GM12873 (cell line): ENCODE measurements around the gene BTF3.

Experiments used
- TF ChIP-seq, protein P1 (sequence below): IDR thresholded peaks from 2 replicates; pipeline ENCODE4 v1.5.1; 2012; ENCODE audit warnings: low read depth, mild to moderate bottlenecking, moderate library complexity, low read length, control low read depth; ENCODE audit not compliant: insufficient read depth; ENCODE audit errors: missing control alignments

BTF3 gene

DNA sequence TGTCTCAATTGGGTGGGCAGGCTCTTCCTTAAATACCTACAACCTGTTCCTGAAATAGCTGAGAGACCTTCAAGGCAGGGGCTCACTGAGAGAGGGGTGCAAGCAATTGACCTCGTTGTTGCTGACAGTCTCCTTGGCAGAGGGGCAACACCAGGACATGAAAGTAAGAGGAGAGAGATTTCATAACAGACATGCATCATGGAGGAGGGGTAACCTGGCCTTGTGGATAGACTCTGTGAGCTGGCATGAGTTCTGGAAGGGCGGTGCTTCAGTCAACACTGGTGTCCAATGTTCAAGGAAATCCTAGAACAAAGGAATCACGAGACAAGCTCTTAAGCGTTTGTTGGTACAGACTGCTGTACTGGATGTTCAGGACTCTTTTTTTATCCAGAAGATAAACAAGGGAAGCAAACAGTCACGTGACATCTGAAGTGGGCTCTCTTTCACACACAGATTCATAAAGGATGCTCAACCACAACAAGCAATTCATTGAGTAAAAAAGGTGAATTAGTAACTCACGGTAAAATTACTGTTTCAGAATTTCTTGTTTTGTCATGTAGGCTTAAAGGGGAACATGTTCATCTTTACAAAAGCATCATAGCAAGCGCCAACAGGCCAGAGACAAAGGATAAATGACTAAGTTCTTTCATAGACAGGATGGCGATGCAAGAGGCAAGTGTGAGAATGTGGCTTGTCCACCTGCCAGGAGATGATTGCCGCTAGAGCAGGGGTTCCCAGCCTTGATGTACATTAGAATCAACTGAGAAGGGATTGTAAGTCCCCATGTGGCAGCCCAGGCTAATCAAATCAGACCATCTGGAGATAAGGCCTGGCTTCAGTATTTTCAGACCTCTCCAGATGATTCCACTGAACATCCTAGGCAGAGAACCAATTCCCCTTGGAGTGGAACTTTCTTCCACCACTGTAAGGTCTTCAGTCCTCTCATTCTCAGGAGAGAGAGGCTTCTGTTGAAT is 46.5 kb downstream of the BTF3 start:
- TF ChIP-seq, protein P1, sequence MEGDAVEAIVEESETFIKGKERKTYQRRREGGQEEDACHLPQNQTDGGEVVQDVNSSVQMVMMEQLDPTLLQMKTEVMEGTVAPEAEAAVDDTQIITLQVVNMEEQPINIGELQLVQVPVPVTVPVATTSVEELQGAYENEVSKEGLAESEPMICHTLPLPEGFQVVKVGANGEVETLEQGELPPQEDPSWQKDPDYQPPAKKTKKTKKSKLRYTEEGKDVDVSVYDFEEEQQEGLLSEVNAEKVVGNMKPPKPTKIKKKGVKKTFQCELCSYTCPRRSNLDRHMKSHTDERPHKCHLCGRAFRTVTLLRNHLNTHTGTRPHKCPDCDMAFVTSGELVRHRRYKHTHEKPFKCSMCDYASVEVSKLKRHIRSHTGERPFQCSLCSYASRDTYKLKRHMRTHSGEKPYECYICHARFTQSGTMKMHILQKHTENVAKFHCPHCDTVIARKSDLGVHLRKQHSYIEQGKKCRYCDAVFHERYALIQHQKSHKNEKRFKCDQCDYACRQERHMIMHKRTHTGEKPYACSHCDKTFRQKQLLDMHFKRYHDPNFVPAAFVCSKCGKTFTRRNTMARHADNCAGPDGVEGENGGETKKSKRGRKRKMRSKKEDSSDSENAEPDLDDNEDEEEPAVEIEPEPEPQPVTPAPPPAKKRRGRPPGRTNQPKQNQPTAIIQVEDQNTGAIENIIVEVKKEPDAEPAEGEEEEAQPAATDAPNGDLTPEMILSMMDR: no peak

DNA sequence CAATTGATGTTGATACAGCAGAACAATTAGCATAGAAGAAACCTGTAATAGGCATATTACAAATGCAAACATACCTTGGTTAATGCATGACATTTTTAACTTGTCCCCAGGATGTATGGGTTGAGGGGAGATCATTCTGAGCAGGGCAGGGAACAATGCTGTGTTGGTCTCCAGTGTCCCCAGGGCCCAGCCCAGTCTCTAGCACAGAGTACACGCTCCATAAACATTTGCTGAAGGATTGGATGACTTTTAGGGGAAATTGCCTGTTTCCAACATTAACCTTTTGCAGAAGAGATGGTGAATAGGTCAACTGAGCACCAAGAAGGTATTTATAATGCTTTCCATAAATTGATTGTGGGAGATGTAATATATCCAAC is 47.1 kb downstream of the BTF3 start:
- TF ChIP-seq, protein P1: no peak

DNA sequence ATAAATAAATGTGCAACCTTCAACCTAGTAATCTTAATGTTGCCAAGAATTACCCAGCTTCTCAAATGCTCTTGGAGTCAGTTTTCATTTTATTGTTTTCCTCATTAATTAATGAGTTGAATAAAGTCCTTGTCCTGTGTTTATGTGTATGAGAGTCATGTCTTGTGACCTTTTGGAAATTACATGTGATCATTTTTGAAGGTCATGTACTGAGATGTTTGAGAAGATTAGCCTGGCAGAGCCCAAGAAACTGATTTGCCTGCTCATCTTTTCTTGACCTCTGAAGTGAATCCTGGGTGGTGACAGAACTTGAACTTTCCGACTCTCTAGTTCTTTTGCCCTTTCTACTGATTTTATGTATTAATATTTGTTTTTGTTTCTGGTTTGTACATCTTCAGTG is 51.8 kb downstream of the BTF3 start:
- TF ChIP-seq, protein P1: no peak

DNA sequence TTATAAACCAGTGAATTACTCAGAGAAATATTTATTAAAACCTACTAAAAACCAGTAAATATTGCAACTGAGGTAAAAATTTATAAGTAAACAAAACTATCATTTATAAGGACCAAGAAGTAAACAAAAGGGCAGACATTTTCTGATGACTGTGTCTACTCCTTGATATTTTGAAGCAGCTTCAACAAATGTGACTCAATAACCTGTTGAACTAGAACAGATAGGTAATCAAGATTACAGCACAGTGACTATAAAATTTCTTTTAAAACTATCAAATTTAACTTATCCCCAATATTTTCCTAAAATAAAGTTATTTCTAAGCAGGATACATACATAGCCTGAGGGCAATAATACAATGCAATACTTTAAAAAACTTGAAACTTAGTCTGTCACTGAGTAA is 54.4 kb downstream of the BTF3 start:
- TF ChIP-seq, protein P1: no peak
